A549 (cell line): ENCODE results near the gene LRRC40.
A peak's percentile ranks its signal among the peaks of the same experiment; 100 is the strongest.

Source experiments
- CTCF ChIP-seq: fragments of >200 bp; sonication (Bioruptor Twin); formaldehyde crosslinking; IDR thresholded peaks from 3 replicates; pipeline ENCODE4 v1.5.1; 2016
- HMGXB4 ChIP-seq: fragments of 250-450 bp; sonication (Bioruptor Pico); IDR thresholded peaks from 2 replicates; pipeline ENCODE4 v1.5.0; 2021; ENCODE audit warnings: mild to moderate bottlenecking, moderate library complexity, borderline replicate concordance
- JUN ChIP-seq, 2 experiments: fragments of >200 bp; sonication (Bioruptor Twin); formaldehyde crosslinking; IDR thresholded peaks; 2 replicates in 1 of 2; 3 replicates in 1 of 2; pipeline ENCODE4 v1.6.1; 2016 to 2017
- POLR2A ChIP-seq: IDR thresholded peaks from 2 replicates; pipeline ENCODE4 v1.6.1; 2012; ENCODE audit warnings: mild to moderate bottlenecking, low read length
- RAD21 ChIP-seq, 2 experiments: fragments of >200 bp in 1 of 2; sonication (Bioruptor Twin) in 1 of 2; formaldehyde crosslinking in 1 of 2; IDR thresholded peaks in 1 of 2; conservative IDR thresholded peaks in 1 of 2; 2 replicates in 1 of 2; 3 replicates in 1 of 2; pipeline ENCODE4 v1.6.1; 2012 to 2018; ENCODE audit warnings: inconsistent platforms in 1 of 2
- RCOR1 ChIP-seq: fragments of 150-350 bp; IDR thresholded peaks from 2 replicates; pipeline ENCODE4 v1.6.1; 2014; ENCODE audit warnings: antibody characterized with exemption, low read length, low read depth
- SREBF2 ChIP-seq: fragments of 450-650 bp; IDR thresholded peaks from 2 replicates; pipeline ENCODE4 v1.6.1; 2014; ENCODE audit warnings: mild to moderate bottlenecking, moderate library complexity

GRCh38 chr1:70221238-70222121 lies 16.1 kb upstream of the LRRC40 start, which contains the start of gene SRSF11:
- TF ChIP-seq RCOR1 (no peak), RAD21 (conservative IDR thresholded peaks at IDR 0.05 in 1 of 2, IDR thresholded peaks at IDR 0.05 in 1 of 2) (no peak), HMGXB4 (no peak), CTCF (no peak), POLR2A (peak; percentile 41), SREBF2 (no peak), JUN (IDR thresholded peaks at IDR 0.05) (peak in 1 of 2 experiments; percentile 83; a peak in 3 of 5 replicates)
